ENCODE results near the gene NUDT1. TPM values are rescaled to one million over a fixed set of nuclear protein-coding genes. Genes with fewer than 3 reads are reported as not detected.

NUDT1 gene
- total RNA-seq, 1 donor from 2014 or later = 14.2 TPM

GRCh38 chr7:2202361-2202761 lies 39.7 kb upstream of the NUDT1 start:
- no peak for TF ChIP-seq CTCF (IDR thresholded peaks at IDR 0.05; ENCODE audit: unreplicated experiment)
- H3K4me3 Mint-ChIP-seq (ENCODE audit: unreplicated experiment) = no peak overlapping the region
- no peak for DNase-seq (ENCODE audit: low spot score)

GRCh38 chr7:2202901-2203765 lies 38.9 kb upstream of the NUDT1 start:
- no peak for TF ChIP-seq CTCF (IDR thresholded peaks at IDR 0.05; ENCODE audit: unreplicated experiment)
- Mint-ChIP-seq H3K36me3 (ENCODE audit: low read depth, unreplicated experiment) (peaks cover 21% of the 10 kb centered on the region), H3K4me1 (ENCODE audit: unreplicated experiment) (no peaks in the 10 kb centered on the region), H3K4me3 (ENCODE audit: unreplicated experiment) (no peak overlapping the region), H3K27me3 (ENCODE audit: unreplicated experiment) (peaks cover 5% of the 10 kb centered on the region), H3K9me3 (ENCODE audit: unreplicated experiment) (no peaks in the 10 kb centered on the region), H3K27ac (ENCODE audit: unreplicated experiment) (no peak overlapping the region)
- no peak for DNase-seq (ENCODE audit: low spot score)

More at GRCh38 chr7:2202361-2202761, 39.7 kb upstream of the NUDT1 start:
- peaks cover 18% of the 10 kb centered on the region for H3K36me3 Mint-ChIP-seq (ENCODE audit: low read depth, unreplicated experiment)
- no peaks in the 10 kb centered on the region for H3K4me1 Mint-ChIP-seq (ENCODE audit: unreplicated experiment)
- no peaks in the 10 kb centered on the region for H3K9me3 Mint-ChIP-seq (ENCODE audit: unreplicated experiment)
- peaks cover 7% of the 10 kb centered on the region for H3K27me3 Mint-ChIP-seq (ENCODE audit: unreplicated experiment)
- no peak overlapping the region for H3K27ac Mint-ChIP-seq (ENCODE audit: unreplicated experiment)

- H3K27ac Mint-ChIP-seq (ENCODE audit: unreplicated experiment) = no peak overlapping the region
- H3K4me1 Mint-ChIP-seq (ENCODE audit: unreplicated experiment) = no peaks in the 10 kb centered on the region
Observed at GRCh38 chr7:2203766-2204300, 38.2 kb upstream of the NUDT1 start.

GRCh38 chr7:2204446-2204845 lies 37.6 kb upstream of the NUDT1 start:
- no peak for TF ChIP-seq CTCF (IDR thresholded peaks at IDR 0.05; ENCODE audit: unreplicated experiment)
- H3K36me3 Mint-ChIP-seq (ENCODE audit: low read depth, unreplicated experiment) = peaks cover 23% of the 10 kb centered on the region
- no peak overlapping the region for H3K27ac Mint-ChIP-seq (ENCODE audit: unreplicated experiment)

More at GRCh38 chr7:2203766-2204300, 38.2 kb upstream of the NUDT1 start:
- DNase-seq (ENCODE audit: low spot score) = no peak
- Mint-ChIP-seq H3K27me3 (ENCODE audit: unreplicated experiment) (peaks cover 8% of the 10 kb centered on the region), H3K9me3 (ENCODE audit: unreplicated experiment) (no peaks in the 10 kb centered on the region), H3K4me3 (ENCODE audit: unreplicated experiment) (no peak overlapping the region), H3K36me3 (ENCODE audit: low read depth, unreplicated experiment) (peaks cover 23% of the 10 kb centered on the region)
- TF ChIP-seq CTCF (IDR thresholded peaks at IDR 0.05; ENCODE audit: unreplicated experiment) = no peak

More at GRCh38 chr7:2204446-2204845, 37.6 kb upstream of the NUDT1 start:
- H3K9me3 Mint-ChIP-seq (ENCODE audit: unreplicated experiment) = no peaks in the 10 kb centered on the region
- no peaks in the 10 kb centered on the region for H3K4me1 Mint-ChIP-seq (ENCODE audit: unreplicated experiment)
- no peak overlapping the region for H3K4me3 Mint-ChIP-seq (ENCODE audit: unreplicated experiment)
- DNase-seq (ENCODE audit: low spot score) = no peak
- H3K27me3 Mint-ChIP-seq (ENCODE audit: unreplicated experiment) = peaks cover 3% of the 10 kb centered on the region
